GM19025 (cell line): ENCODE data around the gene TMEM54.

Source experiments
- ATAC-seq: cut with Tn5 transposase; IDR thresholded peaks from one replicate; pipeline ENCODE4 v1.9.1; 2021; ENCODE audit warnings: mild to moderate bottlenecking, low read depth, moderate library complexity; ENCODE audit not compliant: unreplicated experiment

TMEM54 gene

GRCh38 chr1:32883338-32884031 is 17.7 kb downstream of the TMEM54 start:
- ATAC-seq: no peak

GRCh38 chr1:32881871-32882850 is 19.0 kb downstream of the TMEM54 start:
- ATAC-seq: no peak

- ATAC-seq: no peak
Observed at GRCh38 chr1:32881291-32881690, 19.9 kb downstream of the TMEM54 start.

- no peak for ATAC-seq
Observed at GRCh38 chr1:32878637-32879041, 22.6 kb downstream of the TMEM54 start.

- no peak for ATAC-seq
Observed at GRCh38 chr1:32878183-32878582, 23.0 kb downstream of the TMEM54 start.

GRCh38 chr1:32877211-32878110 is 23.7 kb downstream of the TMEM54 start:
- ATAC-seq: no peak

- ATAC-seq: no peak
Observed at GRCh38 chr1:32876341-32877210, 24.6 kb downstream of the TMEM54 start.

- ATAC-seq: no peak
Observed at GRCh38 chr1:32874860-32875752, 26.1 kb downstream of the TMEM54 start.

GRCh38 chr1:32873484-32873883 is 27.7 kb downstream of the TMEM54 start:
- no peak for ATAC-seq

GRCh38 chr1:32872192-32872460 is 29.1 kb downstream of the TMEM54 start:
- ATAC-seq: no peak

- ATAC-seq: no peak
Observed at GRCh38 chr1:32871364-32872191, 29.6 kb downstream of the TMEM54 start.

- ATAC-seq: no peak
Observed at GRCh38 chr1:32870615-32871363, 30.4 kb downstream of the TMEM54 start, which contains the start of gene FNDC5. Gene FNDC5 (minus strand): TSS chr1:32870912.

- no peak for ATAC-seq
Observed at GRCh38 chr1:32869923-32870614, 31.1 kb downstream of the TMEM54 start.

GRCh38 chr1:32868806-32869455 is 32.3 kb downstream of the TMEM54 start:
- ATAC-seq: no peak

- no peak for ATAC-seq
Observed at GRCh38 chr1:32868085-32868484, 33.1 kb downstream of the TMEM54 start.

- no peak for ATAC-seq
Observed at GRCh38 chr1:32867671-32868070, 33.5 kb downstream of the TMEM54 start.
